Testis (tissue), 3 donors: ENCODE data around the gene RNF149. TPM values are rescaled to one million over a fixed set of nuclear protein-coding genes. Genes with fewer than 3 reads are reported as not detected.
"Not testable (repeated sequence)": the region's sequence is repeated elsewhere in the genome, so short reads cannot be mapped to it uniquely, and the experiment has no call there.

Experiments
- DNase-seq: peaks from one replicate; pipeline ENCODE4 v3.0.0-alpha.2; 2019
- H3K27ac ChIP-seq, 2 donors: fragments of 200-600 bp; sonication (generic); one replicate each; pipeline ENCODE4 v1.5.1; 2019
- H3K27me3 ChIP-seq: fragments of 200-600 bp; sonication (generic); one replicate; pipeline ENCODE4 v1.5.1; 2019
- H3K36me3 ChIP-seq: fragments of 200-600 bp; sonication (generic); one replicate; pipeline ENCODE4 v1.5.1; 2017; ENCODE audit warnings: low read depth; ENCODE audit errors: missing control alignments
- H3K4me1 ChIP-seq: fragments of 200-600 bp; sonication (generic); one replicate; pipeline ENCODE4 v1.5.1; 2019
- H3K4me3 ChIP-seq, 2 donors: fragments of 200-600 bp; sonication (generic); one replicate each; pipeline ENCODE4 v1.5.1; 2017 to 2019
- H3K9me3 ChIP-seq: fragments of 200-600 bp; sonication (generic); one replicate; pipeline ENCODE4 v1.5.1; 2017
- POLR2A ChIP-seq: fragments of 450-650 bp; IDR thresholded peaks from one replicate; pipeline ENCODE4 v1.6.1; 2017; ENCODE audit warnings: antibody characterized with exemption, mild to moderate bottlenecking, moderate library complexity
- WGBS, 2 donors: methylation state at CpG; one replicate each; pipeline ENCODE4 v1.1.5; 2018; 5-methylcytosine and 5-hydroxymethylcytosine counted together
- intact Hi-C: fragments of 100-400 bp; cut with DNase I; formaldehyde crosslinking; loops from one replicate; pipeline ENCODE4 v1.15.1; 2023; ENCODE audit warnings: low total_unique reads
- polyA plus RNA-seq: library from polyadenylated mRNA; stranded (reverse); fragments of 350-450 nt; fragmentation: Illumina TruSeq; extraction: RNeasy Lipid Tissue Mini Kit (QIAGEN cat#74804); gene quantifications from one replicate; pipeline ENCODE4 v1.2.3, GENCODE V29; 2014; ENCODE audit warnings: low read depth, low replicate concordance; ENCODE audit not compliant: insufficient read depth
- total RNA-seq, 2 donors: library from RNA; depleted of rRNA; stranded (reverse); fragments of >200 nt; gene quantifications; one replicate each; pipeline ENCODE4 v1.2.3, GENCODE V29; 2016
- TF ChIP-seq, protein P1 (sequence below), 3 experiments: fragments of 450-650 bp in 2 of 3; fragments of 200-600 bp in 1 of 3; sonication (generic) in 1 of 3; IDR thresholded peaks; one replicate each; pipeline ENCODE4 v1.5.1; 2016 to 2019; ENCODE audit warnings: antibody characterized with exemption in 3 of 3, mild to moderate bottlenecking in 2 of 3, moderate library complexity in 1 of 3

The RNF149 gene
- total and polyA plus RNA-seq, 3 donors from 2014 or later: 58.0 to 107 (median 95.0) TPM

DNA sequence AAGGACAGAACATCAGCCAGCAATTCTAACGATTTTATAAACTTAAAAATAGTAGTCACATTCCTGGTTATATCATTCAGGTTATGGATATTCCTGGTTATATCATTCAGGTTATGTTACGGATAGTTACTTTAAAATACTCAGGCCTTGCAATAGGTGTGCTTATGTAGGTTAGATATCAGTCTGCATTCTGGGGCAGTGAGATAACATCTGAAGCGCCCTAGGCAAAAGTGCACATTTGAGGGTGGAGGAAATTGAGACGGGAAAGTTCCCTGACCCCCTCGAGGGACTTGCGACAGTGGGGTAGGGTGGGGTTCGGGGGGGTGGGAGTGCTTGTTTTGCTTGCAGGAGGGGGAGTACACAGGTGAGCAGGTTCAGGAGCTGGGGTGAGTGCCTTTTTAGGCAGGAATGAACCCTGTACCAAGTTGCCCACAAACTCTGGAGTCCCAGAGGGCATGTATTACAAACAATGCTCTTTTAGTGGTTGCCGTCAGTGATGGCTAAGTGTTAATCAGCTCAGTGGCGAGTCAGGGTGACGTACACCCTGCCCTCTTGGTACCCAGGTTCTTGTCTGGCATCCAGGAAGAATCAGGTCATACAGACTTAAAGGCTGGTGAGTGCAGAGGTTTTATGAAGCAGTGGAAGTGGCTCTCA, 47.0 kb upstream of the RNF149 start:
- H3K9me3 ChIP-seq: no peaks in the 10 kb centered on the region
- WGBS, 2 donors: 78 to 90% methylated on average over 8 to 10 of the region's 10 CpGs
- no peaks in the 10 kb centered on the region for H3K27me3 ChIP-seq
- no peak overlapping the region for H3K27ac ChIP-seq
- DNase-seq: no peak
- TF ChIP-seq, protein P1, sequence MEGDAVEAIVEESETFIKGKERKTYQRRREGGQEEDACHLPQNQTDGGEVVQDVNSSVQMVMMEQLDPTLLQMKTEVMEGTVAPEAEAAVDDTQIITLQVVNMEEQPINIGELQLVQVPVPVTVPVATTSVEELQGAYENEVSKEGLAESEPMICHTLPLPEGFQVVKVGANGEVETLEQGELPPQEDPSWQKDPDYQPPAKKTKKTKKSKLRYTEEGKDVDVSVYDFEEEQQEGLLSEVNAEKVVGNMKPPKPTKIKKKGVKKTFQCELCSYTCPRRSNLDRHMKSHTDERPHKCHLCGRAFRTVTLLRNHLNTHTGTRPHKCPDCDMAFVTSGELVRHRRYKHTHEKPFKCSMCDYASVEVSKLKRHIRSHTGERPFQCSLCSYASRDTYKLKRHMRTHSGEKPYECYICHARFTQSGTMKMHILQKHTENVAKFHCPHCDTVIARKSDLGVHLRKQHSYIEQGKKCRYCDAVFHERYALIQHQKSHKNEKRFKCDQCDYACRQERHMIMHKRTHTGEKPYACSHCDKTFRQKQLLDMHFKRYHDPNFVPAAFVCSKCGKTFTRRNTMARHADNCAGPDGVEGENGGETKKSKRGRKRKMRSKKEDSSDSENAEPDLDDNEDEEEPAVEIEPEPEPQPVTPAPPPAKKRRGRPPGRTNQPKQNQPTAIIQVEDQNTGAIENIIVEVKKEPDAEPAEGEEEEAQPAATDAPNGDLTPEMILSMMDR (IDR thresholded peaks at IDR 0.05): no peak
- no peak for TF ChIP-seq POLR2A
- H3K4me3 ChIP-seq: no peak overlapping the region
- no peaks in the 10 kb centered on the region for H3K36me3 ChIP-seq
- intact Hi-C loops: no loop called here
- no peaks in the 10 kb centered on the region for H3K4me1 ChIP-seq

DNA sequence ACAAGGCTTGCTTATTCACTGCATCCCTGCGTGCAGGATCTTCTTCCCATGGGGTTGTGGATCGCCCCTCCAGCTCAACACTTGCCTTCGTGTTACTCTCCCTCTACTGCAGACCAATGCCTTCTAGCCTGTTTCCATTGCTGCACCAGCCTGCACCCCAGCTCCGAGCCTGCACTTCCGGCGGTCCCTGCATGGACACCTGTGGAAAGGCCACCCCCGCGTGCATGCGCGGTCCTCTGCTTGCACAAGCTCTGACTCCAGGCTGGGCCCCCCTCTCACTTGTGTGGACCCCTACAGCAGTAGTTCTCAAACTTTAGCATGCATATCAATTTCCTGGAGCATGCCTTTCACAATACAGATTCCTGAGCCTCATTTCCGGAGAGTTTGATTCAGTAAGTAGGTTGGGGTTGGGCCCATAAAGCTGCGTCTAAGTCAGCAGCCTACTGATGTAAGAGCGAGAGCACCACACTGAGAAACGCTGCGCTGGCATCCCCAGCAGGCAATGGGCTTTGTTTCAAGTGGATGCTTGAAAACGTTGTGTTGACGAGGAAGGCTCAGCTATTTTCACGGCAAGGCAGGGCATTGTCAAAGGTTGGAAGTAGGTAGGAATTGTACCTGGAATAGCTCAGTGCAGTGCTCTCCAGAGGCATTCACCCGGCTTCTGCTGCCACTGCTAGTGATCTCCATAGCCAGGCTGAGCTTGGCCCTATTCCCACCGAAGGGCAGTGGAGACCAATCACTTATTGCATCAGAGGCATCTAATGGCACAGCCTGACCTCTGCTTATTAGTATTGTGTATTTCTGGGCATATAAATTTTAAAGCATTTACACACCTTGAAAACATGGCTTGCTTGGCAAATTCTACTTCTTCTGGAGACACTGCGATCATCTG, 46.2 kb upstream of the RNF149 start:
- H3K27ac ChIP-seq: no peak overlapping the region
- no peaks in the 10 kb centered on the region for H3K9me3 ChIP-seq
- WGBS, 2 donors: 86 to 90% methylated on average over 21 of the region's 21 CpGs
- H3K36me3 ChIP-seq: no peaks in the 10 kb centered on the region
- H3K27me3 ChIP-seq: no peaks in the 10 kb centered on the region
- no peak overlapping the region for H3K4me3 ChIP-seq
- DNase-seq: no peak
- TF ChIP-seq, protein P1 (IDR thresholded peaks at IDR 0.05): no peak
- TF ChIP-seq POLR2A: no peak
- intact Hi-C loops: no loop called here
- H3K4me1 ChIP-seq: no peaks in the 10 kb centered on the region

DNA sequence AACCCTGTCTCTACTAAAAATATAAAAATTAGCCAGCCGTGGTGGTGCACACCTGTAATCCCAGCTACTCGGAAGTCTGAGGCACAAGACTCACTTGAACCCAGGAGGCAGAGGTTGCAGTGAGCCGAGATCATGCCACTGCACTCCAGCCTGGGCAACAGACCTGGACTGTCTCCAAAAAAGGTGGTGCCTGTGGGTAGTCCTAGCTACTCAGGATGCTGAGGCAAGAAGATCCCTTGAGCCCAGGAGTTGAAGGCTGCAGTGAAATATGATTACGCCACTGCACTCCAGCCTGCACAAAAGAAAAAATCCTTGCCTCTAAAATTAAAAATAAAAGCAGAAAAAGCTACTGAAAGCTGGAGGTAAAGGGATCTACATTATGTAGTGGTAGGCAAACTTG, 44.1 kb upstream of the RNF149 start:
- 92 to 96% methylated on average over 4 of the region's 4 CpGs for WGBS, 2 donors
- intact Hi-C loops: not testable (repeated sequence)

DNA sequence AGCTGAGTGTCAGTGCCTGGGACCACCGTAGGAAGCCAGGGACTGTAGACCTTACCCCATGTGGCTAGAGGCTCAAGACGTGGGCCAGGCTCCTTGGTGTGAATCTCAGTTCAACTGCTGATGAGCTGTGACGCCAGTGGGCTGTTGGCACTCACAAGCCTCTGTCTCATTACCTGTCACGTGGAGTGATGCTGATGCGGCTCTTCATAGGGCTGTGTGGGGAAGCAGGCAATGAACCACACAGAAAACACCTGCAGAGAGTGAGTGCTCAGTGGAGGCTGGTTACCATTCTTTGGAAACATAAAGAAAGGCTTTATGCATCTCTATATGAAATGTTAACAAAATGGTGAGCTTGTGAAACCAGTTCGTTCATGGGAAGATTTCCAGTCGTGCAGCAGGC, 42.7 kb upstream of the RNF149 start:
- no peak for DNase-seq
- Histone ChIP-seq H3K4me1 (no peaks in the 10 kb centered on the region), H3K9me3 (no peaks in the 10 kb centered on the region), H3K27me3 (no peaks in the 10 kb centered on the region), H3K36me3 (no peaks in the 10 kb centered on the region), H3K4me3 (no peak overlapping the region), H3K27ac (no peak overlapping the region)
- 88 to 89% methylated on average over 6 to 7 of the region's 7 CpGs for WGBS, 2 donors
- TF ChIP-seq, protein P1 (IDR thresholded peaks at IDR 0.05): no peak
- TF ChIP-seq POLR2A: no peak
- intact Hi-C loops: no loop called here

More for the DNA sequence above, 44.1 kb upstream of the RNF149 start:
- not testable (repeated sequence) for H3K4me1 ChIP-seq, DNase-seq, H3K4me3 ChIP-seq, H3K9me3 ChIP-seq, H3K27ac ChIP-seq, H3K36me3 ChIP-seq, H3K27me3 ChIP-seq

DNA sequence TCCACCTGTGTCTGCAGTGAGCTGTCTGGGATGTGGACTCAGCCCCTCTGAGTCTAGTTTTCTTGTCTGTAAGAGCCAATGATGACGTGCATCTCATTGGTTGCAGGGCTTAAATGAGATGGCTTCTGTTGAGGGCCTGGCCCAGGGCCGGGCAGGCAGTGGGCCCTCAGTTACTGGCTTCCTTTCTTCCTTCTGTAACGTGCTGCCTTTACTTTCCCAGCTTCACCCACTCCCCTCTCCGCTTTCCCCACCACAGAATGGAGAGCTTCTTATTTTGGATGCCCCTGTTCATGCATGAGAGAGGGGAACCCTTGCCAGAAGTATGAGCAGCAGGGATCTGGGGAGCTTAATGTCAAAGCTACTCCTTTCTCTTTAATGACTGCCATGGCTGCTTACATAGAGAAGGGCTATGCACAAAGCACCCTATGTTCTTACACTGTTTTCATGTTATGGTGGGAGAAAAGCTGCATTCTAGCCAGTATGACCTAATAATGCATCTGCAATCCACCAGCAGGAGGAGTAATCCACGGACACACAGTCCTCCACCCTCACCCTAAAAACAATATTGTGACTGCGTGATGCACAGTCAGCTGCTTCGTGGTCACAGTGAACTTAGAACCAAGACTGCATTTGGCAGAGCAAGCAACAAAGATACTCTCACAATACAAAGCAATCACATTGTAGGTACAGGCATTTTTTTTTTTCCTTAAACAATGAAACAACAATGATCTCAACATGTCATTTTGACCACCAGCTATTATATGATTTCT, 41.6 kb upstream of the RNF149 start:
- Histone ChIP-seq H3K9me3 (no peaks in the 10 kb centered on the region), H3K4me1 (no peaks in the 10 kb centered on the region), H3K27me3 (no peaks in the 10 kb centered on the region), H3K27ac (no peak overlapping the region), H3K36me3 (no peaks in the 10 kb centered on the region), H3K4me3 (no peak overlapping the region)
- no peak for TF ChIP-seq POLR2A
- TF ChIP-seq, protein P1 (IDR thresholded peaks at IDR 0.05): peak in 1 of 3 experiments; percentile 6
- WGBS, 2 donors: 75 to 86% methylated on average over 7 of the region's 7 CpGs
- no peak for DNase-seq
- intact Hi-C loops: no loop called here
